GM18505 (cell line): ENCODE data around the gene RPF1.
"Not testable (repeated sequence)": the region's sequence is repeated elsewhere in the genome, so short reads cannot be mapped to it uniquely, and the experiment has no call there.

Source experiments
- ATAC-seq: cut with Tn5 transposase; IDR thresholded peaks from one replicate; pipeline ENCODE4 v1.9.1; 2021; ENCODE audit not compliant: unreplicated experiment
- POLR2A ChIP-seq: IDR thresholded peaks from 4 replicates; pipeline ENCODE4 v1.6.1; 2011; ENCODE audit warnings: borderline replicate concordance; ENCODE audit not compliant: insufficient read depth, insufficient read length; ENCODE audit errors: extremely low read depth

The RPF1 gene

DNA sequence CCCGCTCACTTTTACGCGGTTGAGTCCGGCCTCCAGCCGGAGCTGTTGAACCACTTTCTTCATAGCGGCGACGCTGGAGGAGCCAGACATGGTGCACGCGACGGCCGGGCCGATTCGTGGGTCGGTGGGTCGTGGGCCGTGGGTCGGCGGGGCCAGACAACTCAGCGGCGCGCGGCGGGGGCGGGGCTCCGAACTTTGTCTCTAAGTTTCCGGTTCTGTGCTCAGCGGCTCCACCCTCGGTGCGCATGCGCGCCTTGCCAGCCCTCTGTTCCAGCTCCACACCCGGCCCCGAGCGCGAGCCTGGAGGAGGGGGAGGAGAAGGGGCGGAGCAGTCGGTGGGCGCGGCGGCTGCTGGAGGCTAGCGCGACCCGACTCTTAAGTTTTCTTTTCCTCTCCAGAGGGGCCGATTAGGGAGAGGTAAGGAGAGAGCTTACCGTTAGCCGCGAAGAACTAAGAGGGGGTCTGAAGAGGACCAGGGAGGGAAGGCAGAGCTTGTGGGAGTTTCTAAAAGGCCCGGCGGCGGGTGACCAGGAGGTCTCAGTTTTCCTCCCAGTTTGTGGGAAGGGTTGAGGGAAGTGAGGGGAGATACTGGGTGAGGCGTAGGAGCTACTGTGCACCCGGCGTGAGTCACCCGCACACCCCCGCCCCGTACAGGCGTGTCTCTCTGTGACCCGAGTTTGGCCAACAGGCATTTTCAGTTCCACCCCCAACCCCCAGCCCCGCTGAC lies 27.1 kb downstream of the RPF1 start, which contains the start of the genes GNG5 and SPATA1:
GNG5 (minus strand) TSS at position 580 of the 727 bp plus-strand sequence; CDS start at position 90, 490 bp downstream.
SPATA1 (plus strand) TSS at position 385 of the 727 bp plus-strand sequence. CDS start 9,974 bp downstream, outside the sequence.
- peak; percentile 86 for TF ChIP-seq POLR2A
- ATAC-seq = peak; percentile 88

DNA sequence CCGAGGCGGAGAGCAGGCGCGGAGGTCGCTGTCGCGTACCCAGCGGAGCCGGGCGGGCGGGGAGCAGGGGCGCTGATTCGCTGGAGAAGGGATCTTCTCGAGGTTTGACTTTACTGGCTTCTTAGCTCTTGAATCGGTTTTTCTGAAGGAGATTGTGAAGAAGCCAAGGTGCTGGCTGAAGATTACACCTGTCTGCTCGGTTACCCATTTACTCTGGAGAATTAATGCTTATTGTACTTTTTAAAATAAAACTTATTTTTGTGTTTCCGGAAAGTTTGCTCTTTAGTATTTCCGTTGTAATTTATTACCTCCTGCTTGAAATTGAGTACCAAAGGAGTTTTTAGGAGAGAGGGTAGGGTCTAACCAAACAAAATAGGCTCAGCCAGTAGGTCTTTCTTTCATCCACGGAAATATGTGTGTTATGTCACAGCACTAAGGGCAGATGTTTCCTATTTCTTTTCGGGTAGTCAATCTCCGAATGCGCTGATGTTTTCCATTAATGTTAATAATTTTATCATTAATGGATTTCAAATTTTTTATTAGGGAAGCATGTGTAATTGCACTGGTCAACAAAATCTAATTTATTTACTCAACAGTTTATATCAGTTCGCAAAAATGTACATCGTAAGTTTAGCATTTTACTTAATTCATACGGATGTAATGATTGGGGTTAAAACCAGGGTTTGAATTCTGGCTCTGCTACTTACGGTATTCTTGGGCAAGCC lies 27.8 kb downstream of the RPF1 start:
- TF ChIP-seq POLR2A = no peak
- ATAC-seq = no peak

DNA sequence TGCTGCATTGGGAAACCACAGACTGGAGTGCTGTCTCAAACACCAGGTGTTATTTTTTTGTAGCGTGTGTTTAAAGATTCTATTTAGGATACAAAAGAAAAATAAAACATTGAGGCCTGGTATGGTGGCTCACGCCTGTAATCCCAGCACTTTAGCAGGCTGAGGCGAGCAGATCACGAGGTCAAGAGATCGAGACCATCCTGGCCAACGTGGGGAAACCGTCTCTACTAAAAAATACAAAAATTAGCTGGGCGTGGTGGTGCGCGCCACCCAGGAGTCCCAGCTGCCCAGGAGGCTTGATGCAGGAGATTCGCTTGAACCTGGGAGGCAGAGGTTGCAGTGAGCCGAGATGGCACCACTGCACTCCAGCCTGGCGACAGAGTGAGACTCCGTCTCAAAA lies 28.8 kb downstream of the RPF1 start:
- not testable (repeated sequence) for ATAC-seq

DNA sequence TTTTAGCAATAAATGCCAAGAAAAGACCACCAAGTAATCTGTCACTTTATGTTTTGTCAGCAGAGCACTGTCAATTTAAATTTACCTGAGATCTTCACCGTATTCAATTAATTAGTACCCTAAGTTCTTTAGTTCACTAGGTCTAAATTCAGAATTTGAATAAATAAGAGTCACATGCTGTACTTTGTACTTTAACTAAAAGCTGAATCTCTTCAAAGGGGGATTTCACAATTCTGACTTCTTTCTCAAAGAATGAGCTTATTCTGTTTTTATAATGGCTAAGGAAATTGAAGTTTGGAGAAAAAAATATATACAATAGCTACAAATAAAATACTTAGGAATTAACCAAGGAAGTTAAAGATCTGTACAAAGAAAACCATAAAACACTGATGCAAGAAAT lies 29.4 kb downstream of the RPF1 start:
- TF ChIP-seq POLR2A = no peak
- no peak for ATAC-seq

DNA sequence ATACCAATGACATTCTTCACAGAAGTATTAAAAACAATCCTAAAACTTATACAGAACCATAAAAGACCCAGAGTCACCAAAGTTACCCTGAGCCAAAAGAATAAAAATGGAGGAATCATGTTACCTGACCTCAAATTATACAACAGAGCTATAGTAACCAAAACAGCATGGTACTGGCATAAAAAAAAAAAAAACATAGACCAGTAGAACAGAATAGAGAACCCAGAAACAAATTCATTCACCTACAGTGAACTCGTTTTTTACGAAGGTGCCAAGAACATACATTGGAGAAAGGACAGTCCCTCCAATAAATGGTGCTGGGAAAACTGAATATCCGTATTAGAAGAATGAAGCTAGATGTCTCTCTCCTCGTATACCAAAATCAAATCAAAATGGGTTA lies 30.0 kb downstream of the RPF1 start:
- no peak for ATAC-seq
- no peak for TF ChIP-seq POLR2A

DNA sequence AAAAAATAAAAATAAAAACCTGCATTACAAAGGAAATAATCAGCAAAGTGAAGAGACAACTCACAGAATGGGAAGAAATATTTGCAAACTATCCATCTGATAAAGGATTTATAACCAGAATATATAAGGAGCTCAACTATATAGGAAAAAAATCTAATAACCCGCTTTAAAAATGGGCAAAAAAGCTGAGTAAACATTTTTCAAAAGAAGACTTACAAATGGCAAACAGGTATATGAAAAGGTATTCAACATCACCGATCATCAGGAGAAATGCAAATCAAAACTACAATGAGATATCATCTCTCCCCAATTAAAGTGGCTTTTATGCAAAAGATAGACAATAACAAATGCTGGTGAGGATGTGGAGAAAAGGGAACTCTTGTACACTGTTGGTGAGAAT lies 31.1 kb downstream of the RPF1 start:
- ATAC-seq = no peak
- TF ChIP-seq POLR2A = no peak

DNA sequence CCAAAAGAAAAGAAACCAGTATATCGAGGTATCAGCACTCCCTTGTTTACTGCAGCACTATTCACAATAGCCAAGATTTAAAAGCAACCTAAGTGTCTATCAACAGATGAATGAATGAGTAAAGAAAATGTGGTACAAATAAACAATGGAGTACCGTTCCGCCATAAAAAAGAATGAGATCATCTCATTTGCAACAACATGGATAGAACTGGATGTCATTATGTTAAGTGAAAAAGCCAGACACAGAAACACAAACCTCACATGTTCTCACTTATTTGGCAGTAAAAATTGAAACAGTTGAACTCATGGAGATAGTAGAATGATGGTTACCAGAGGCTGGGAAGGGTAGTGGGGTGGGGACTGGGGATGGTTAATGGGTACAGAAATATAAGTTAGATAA lies 31.6 kb downstream of the RPF1 start:
- ATAC-seq = no peak
- no peak for TF ChIP-seq POLR2A

DNA sequence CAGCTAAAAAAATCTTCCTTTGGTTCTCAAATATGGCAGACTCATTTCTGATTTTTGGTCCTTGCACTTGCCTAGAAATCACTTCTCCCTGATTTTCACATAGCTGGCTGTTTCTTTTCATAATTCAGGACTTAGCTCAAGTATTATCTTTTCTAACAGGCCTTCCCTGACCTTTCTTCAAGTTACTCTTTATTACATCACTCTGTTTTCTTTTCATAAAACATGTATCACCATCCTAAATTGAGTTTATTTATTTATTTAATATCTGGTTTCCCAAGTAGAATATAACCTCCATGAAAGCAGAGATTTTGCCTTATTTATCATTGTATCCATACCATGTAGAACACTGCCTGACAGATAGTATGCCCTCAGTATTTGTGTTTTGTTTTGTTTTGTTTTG lies 45.5 kb downstream of the RPF1 start:
- no peak for ATAC-seq
- no peak for TF ChIP-seq POLR2A

DNA sequence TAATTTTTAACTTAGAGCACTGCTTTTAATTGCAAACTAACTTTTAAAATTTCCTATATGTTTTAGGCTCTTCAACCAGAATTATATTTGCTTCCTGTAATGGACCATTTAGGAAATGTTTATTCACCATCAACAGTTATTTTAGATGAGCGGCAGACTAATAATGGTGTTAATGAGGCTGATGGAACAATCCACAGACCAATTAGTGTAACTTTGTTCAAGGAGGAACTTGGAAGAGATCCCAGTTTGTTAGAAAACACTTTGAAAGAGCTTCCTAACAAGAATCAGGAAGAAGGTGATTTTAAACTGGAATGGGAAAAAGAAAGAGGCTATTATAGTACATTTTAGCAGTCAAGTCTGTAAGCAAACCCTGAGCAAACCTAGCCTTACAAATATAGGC lies 46.7 kb downstream of the RPF1 start:
- no peak for ATAC-seq
- TF ChIP-seq POLR2A = no peak

DNA sequence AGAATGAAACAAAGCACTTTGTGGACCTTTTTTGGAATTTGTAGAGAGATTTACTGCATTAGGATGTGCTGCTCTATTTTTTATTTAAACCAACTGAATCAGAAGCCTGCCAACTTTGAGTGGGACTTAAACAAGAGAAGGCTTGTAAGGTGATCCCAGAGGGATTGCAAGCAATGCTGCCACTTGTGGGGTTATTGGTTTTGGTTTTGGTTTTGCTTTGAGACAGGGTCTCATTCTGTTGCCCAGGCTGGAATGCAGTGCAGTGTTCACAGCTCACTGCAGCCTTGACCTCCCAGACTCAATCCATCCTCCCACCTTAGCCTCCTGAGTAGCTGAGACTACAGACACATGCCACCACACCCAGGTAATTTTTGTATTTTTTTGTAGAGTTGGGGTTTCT lies 59.5 kb downstream of the RPF1 start:
- no peak for TF ChIP-seq POLR2A
- ATAC-seq = no peak

DNA sequence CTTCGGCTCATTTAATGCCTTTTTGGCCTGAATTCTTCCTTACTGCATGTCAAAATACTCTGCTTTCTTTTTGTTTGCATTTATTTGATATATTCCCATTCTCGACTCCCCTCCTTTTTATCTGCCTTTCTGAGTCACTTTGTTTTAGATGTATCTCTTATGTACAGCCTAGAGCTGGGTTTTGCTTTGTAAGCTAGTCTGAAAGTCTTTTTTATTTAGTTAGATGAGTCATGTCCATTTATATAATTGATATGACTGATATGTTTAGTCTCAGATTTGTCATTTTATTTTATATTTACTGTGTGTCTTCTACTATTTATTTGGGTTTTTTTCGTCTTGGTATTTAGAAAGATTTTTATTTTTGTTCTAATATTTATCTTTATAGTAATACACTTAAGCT lies 60.9 kb downstream of the RPF1 start:
- TF ChIP-seq POLR2A = no peak
- ATAC-seq = no peak

DNA sequence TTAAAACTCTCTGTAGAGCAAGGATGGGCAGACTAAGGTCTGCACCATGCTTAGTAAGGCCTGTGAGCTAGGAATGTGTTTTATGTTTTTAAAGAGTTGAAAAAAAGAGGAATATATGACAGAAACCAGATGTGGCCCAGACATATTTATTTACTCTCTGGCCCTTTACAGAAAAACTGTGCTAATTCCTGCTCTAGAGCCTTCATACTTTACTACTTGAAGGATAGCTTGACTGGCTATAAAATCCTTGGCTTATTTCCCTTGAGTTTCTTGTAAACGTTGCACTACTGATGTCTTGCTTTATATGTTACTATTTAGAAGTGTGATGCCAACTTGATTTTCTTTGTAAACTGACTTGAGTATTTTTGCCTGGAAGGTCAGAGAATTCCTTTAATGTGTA lies 61.7 kb downstream of the RPF1 start:
- ATAC-seq = no peak
- TF ChIP-seq POLR2A = no peak

DNA sequence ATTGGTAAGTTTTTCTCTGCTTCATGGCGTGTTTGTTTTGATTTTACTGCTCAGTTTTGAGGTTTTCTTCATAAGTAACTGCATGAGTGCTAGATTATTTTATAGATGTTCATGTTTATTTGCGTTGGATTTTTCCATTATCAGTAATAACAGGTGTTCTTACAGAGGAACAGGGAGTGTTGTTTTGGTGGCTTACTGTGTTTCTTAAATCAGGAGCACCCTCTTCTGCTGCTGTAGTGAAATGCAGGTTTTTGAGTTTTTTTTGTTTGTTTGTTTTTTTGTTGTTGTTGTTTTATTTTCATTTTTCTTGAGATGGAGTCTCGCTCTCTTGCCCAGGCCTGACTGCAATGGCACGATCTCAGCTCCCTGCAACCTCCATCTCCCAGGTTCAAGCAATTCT lies 62.6 kb downstream of the RPF1 start:
- TF ChIP-seq POLR2A = no peak

More for the DNA sequence above, 62.6 kb downstream of the RPF1 start:
- no peak for ATAC-seq
